ENCODE results near the gene CAPN5.

CAPN5 gene

DNA sequence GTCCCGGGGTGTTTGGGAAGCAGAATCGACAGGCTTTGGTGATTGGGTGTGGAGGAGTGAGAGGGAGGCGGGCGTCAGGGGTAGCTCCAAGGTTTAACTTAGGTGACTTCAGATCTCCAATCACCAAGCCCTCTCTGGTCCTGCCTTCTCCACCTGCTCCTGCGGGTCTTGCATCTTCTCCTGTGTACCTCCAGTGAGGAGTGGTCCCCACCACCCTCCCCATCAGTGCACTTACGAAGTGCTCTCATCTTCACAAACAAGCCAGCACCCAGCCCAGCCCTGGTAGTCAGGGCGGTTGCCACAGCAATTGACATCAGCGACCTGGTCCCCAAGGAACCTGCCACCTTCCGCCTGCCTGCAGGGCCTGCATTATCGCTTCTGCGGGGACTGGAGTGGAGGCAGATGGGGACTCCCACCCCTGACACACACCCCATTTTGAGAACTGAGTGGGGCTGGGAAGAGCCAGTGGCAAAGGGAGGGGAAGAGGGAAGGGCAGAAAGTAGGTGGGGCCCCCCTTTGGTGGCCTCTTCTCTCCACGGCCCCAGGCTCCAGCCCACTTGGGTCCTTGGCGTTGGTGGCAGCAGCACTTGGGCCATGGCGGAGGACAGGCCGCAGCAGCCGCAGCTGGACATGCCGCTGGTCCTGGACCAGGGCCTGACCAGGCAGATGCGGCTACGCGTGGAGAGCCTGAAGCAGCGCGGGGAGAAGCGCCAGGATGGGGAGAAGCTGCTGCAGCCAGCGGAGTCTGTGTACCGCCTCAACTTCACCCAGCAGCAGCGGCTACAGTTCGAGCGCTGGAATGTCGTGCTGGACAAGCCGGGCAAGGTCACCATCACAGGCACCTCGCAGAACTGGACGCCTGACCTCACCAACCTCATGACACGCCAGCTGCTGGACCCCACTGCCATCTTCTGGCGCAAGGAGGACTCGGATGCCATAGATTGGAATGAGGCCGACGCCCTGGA lies 35.8 kb downstream of the CAPN5 start, which contains the start of gene OMP:
OMP (plus strand) TSS at position 595 of the 965 bp plus-strand sequence; CDS start at position 595, 0 bp downstream.
- TF ChIP-seq ZNF565 (CRISPR knock-in tag; conservative IDR thresholded peaks at IDR 0.05; ENCODE audit: low read depth) = no peak
- TF ChIP-seq ESRRG (CRISPR knock-in tag; IDR thresholded peaks at IDR 0.05) = no peak
- TF ChIP-seq, protein P1, sequence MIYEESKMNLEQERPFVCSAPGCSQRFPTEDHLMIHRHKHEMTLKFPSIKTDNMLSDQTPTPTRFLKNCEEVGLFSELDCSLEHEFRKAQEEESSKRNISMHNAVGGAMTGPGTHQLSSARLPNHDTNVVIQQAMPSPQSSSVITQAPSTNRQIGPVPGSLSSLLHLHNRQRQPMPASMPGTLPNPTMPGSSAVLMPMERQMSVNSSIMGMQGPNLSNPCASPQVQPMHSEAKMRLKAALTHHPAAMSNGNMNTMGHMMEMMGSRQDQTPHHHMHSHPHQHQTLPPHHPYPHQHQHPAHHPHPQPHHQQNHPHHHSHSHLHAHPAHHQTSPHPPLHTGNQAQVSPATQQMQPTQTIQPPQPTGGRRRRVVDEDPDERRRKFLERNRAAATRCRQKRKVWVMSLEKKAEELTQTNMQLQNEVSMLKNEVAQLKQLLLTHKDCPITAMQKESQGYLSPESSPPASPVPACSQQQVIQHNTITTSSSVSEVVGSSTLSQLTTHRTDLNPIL (CRISPR knock-in tag; IDR thresholded peaks at IDR 0.05; ENCODE audit: low read depth) = no peak
- no peak for TF ChIP-seq ARNTL (CRISPR knock-in tag; IDR thresholded peaks at IDR 0.05; ENCODE audit: borderline replicate concordance, low read depth)
- no peak for ATAC-seq

- TF ChIP-seq GLIS3 (CRISPR knock-in tag; IDR thresholded peaks at IDR 0.05) (no peak), TOX (CRISPR knock-in tag; IDR thresholded peaks at IDR 0.05; ENCODE audit: borderline replicate concordance) (no peak), TCF4 (CRISPR knock-in tag; IDR thresholded peaks at IDR 0.05; ENCODE audit: borderline replicate concordance) (no peak), ESRRG (CRISPR knock-in tag; IDR thresholded peaks at IDR 0.05) (no peak), ZC3H10 (CRISPR knock-in tag; IDR thresholded peaks at IDR 0.05) (no peak), ARNTL (CRISPR knock-in tag; IDR thresholded peaks at IDR 0.05; ENCODE audit: borderline replicate concordance, low read depth) (no peak), ZNF70 (CRISPR knock-in tag; IDR thresholded peaks at IDR 0.05) (no peak), BACH2 (CRISPR knock-in tag; IDR thresholded peaks at IDR 0.05; ENCODE audit: borderline replicate concordance) (no peak), ZNF8 (CRISPR knock-in tag; IDR thresholded peaks at IDR 0.05) (no peak), CSDC2 (CRISPR knock-in tag; IDR thresholded peaks at IDR 0.05) (no peak), ZFP3 (CRISPR knock-in tag; IDR thresholded peaks at IDR 0.05) (no peak), ZFP30 (CRISPR knock-in tag; IDR thresholded peaks at IDR 0.05) (no peak), ZNF565 (CRISPR knock-in tag; conservative IDR thresholded peaks at IDR 0.05; ENCODE audit: low read depth) (no peak), PPARA (CRISPR knock-in tag; IDR thresholded peaks at IDR 0.05; ENCODE audit: borderline replicate concordance) (no peak)
- TF ChIP-seq, protein P1 (CRISPR knock-in tag; IDR thresholded peaks at IDR 0.05; ENCODE audit: low read depth) = no peak
- TF ChIP-seq, protein P2, sequence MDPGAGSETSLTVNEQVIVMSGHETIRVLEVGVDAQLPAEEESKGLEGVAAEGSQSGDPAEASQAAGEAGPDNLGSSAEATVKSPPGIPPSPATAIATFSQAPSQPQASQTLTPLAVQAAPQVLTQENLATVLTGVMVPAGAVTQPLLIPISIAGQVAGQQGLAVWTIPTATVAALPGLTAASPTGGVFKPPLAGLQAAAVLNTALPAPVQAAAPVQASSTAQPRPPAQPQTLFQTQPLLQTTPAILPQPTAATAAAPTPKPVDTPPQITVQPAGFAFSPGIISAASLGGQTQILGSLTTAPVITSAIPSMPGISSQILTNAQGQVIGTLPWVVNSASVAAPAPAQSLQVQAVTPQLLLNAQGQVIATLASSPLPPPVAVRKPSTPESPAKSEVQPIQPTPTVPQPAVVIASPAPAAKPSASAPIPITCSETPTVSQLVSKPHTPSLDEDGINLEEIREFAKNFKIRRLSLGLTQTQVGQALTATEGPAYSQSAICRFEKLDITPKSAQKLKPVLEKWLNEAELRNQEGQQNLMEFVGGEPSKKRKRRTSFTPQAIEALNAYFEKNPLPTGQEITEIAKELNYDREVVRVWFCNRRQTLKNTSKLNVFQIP (CRISPR knock-in tag; IDR thresholded peaks at IDR 0.05; ENCODE audit: borderline replicate concordance, low read depth) = no peak
- TF ChIP-seq, protein P3, sequence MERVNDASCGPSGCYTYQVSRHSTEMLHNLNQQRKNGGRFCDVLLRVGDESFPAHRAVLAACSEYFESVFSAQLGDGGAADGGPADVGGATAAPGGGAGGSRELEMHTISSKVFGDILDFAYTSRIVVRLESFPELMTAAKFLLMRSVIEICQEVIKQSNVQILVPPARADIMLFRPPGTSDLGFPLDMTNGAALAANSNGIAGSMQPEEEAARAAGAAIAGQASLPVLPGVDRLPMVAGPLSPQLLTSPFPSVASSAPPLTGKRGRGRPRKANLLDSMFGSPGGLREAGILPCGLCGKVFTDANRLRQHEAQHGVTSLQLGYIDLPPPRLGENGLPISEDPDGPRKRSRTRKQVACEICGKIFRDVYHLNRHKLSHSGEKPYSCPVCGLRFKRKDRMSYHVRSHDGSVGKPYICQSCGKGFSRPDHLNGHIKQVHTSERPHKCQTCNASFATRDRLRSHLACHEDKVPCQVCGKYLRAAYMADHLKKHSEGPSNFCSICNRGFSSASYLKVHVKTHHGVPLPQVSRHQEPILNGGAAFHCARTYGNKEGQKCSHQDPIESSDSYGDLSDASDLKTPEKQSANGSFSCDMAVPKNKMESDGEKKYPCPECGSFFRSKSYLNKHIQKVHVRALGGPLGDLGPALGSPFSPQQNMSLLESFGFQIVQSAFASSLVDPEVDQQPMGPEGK (CRISPR knock-in tag; IDR thresholded peaks at IDR 0.05; ENCODE audit: borderline replicate concordance) = no peak
- TF ChIP-seq, protein P4, sequence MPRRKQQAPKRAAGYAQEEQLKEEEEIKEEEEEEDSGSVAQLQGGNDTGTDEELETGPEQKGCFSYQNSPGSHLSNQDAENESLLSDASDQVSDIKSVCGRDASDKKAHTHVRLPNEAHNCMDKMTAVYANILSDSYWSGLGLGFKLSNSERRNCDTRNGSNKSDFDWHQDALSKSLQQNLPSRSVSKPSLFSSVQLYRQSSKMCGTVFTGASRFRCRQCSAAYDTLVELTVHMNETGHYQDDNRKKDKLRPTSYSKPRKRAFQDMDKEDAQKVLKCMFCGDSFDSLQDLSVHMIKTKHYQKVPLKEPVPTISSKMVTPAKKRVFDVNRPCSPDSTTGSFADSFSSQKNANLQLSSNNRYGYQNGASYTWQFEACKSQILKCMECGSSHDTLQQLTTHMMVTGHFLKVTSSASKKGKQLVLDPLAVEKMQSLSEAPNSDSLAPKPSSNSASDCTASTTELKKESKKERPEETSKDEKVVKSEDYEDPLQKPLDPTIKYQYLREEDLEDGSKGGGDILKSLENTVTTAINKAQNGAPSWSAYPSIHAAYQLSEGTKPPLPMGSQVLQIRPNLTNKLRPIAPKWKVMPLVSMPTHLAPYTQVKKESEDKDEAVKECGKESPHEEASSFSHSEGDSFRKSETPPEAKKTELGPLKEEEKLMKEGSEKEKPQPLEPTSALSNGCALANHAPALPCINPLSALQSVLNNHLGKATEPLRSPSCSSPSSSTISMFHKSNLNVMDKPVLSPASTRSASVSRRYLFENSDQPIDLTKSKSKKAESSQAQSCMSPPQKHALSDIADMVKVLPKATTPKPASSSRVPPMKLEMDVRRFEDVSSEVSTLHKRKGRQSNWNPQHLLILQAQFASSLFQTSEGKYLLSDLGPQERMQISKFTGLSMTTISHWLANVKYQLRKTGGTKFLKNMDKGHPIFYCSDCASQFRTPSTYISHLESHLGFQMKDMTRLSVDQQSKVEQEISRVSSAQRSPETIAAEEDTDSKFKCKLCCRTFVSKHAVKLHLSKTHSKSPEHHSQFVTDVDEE (CRISPR knock-in tag; IDR thresholded peaks at IDR 0.05) = no peak
- no peak for ATAC-seq
Observed at GRCh38 chr11:77103319-77103718, 36.5 kb downstream of the CAPN5 start.

DNA sequence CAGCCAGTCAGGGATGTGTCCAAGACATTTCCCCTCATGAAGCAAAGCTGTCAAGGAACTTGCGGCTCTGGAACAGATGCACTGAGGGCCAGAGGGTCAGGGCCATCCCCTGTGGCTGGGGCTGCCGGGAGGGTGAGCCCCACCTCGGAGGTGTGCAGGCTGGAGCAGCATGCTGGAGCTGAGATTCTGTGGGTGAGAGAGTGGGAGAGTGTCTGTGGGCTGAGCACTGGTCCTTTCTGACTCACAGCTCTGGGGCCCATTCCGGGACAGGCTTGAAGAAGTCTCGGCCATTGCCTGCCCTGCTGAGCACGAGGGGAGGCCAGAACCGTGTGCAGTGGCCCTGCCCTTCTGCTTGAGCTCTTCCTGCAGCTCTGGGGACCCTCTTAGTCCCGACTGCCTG lies 38.0 kb downstream of the CAPN5 start:
- no peak for ATAC-seq
- no peak for TF ChIP-seq ZNF565 (CRISPR knock-in tag; conservative IDR thresholded peaks at IDR 0.05; ENCODE audit: low read depth)
- no peak for TF ChIP-seq GLIS3 (CRISPR knock-in tag; IDR thresholded peaks at IDR 0.05)
- no peak for TF ChIP-seq ZNF8 (CRISPR knock-in tag; IDR thresholded peaks at IDR 0.05)
- no peak for TF ChIP-seq TCF4 (CRISPR knock-in tag; IDR thresholded peaks at IDR 0.05; ENCODE audit: borderline replicate concordance)

All from SK-N-SH treated with all-trans-retinoic acid at 6 μM for 48 hours (cell line).